Activated CD8-positive, alpha-beta memory T cell treated with anti-CD3 and anti-CD28 coated beads, Interleukin-2, amount 50 U/mL, for 48 hours (primary cell): Measurements from ENCODE around the gene ARSG.
A peak's percentile ranks its signal among the peaks of the same experiment; 100 is the strongest.

Source experiments
- DNase-seq: peaks from one replicate; pipeline ENCODE4 v3.0.0-alpha.2; 2020

The ARSG gene

GRCh38 chr17:68456339-68457167, 165.3 kb downstream of the ARSG start:
- no peak for DNase-seq

DNA sequence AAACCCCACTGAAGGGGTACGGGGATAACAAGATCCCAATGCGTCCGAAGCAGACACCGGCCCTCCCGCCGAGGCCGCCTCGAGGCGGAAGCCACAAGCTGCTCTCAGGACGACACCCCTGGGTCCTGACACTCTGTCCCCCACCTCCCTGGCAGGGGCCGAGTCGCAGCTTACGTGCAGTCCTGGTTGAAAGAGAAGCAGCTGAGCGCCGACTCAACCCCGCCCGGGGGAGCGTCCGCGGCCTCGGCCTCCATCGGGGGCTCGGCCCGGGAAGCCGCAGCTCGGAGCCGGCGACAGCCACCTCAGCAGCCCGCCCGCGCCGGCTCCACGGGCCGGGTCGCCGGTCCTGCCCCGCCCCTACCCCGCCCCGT, 165.9 kb downstream of the ARSG start, which contains the start of gene WIPI1:
Gene WIPI1, minus strand, starts transcription at position 329 of the 371 bp plus-strand sequence. Its CDS starts 75 bp downstream, at position 254.
- no peak for DNase-seq

- DNase-seq, result peak; percentile 98
Measured at GRCh38 chr17:68457539-68458259, 166.4 kb downstream of the ARSG start.

- DNase-seq, result no peak
Measured at GRCh38 chr17:68458260-68459036, 167.2 kb downstream of the ARSG start.

DNA sequence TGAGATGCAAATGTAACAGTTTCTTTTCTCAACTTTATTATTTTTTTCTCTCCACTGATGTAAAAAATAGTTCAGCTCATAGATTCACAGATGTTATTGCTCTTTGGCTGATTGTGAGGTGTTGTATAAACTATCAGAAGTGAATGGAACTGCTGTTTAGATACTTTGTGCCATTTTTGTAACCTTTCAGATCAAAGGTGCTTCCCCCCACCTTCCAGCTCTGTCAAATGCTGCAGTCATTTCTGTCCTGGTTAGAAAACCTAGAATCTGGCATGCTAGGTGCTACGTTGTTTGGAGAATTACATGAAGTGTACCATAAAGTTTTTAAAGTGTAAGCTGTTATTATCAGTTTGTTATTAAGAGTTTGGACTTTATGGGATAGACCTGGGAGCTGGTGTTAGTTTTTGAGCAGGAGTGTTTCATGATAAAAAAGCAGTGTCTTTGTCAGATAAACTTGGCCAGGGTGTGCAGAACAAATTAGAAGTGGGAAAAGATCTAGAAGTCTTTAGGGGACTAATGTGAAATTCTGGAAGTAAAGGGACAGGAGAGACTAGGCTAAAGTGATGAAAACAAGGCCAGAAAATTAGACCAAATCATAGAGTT, 167.8 kb downstream of the ARSG start:
- DNase-seq, result no peak

DNA sequence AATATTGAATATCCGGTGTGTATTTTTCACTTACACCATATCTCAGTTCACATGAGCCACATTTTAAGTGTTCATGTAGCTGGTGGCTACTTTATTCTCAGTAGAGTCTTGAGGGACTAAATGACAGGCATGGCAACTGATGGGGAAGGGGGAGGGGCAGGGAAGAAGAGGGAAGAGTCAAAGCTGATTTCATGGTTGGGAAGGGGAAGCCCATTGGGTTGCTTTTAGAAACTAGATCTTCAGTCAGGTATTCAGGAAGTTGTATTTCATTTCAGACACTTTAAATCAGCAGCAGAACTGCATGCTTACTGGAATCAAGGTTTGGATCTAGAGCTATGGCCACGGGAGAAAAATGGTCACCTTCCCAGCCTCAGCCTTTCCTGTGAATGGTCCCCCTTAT, 168.9 kb downstream of the ARSG start:
- DNase-seq, result no peak

DNA sequence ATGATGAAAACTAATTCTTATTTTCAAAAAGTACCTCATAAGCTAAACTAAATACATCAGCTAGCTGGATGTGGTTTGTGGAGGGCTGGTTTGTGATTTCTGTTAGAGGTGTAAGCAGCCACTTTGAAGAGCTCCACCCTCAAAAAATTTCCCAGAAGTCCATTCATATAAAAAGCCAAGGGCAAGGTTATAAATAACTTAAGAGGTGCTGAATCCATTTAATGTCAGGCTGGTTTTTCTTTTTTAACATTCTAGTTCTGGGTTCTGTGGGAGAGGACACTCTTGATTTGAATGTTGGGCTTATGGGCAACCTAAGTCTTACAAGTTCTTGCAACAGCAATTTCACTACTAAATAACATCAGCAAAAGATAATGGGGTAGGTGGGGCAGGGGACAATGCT, 169.4 kb downstream of the ARSG start:
- DNase-seq, result no peak

DNA sequence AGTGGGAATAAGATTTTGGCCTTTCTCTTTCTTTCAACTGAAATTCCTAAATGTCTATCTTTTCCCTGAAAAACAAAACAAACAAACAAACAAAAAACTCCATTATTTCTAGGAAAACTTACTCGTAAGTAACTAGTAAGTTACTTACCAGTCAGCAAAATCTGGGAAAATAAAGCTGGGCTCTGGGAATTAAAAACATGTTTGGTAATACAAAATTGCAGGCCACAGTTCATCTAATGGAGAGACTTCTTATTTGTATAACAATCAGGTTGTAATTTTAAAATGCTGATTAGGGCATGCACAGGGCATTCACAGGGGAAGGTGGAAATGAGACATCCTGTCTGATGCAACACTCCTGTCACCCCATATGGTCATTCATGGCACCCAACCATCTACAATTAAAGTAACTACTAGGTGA, 169.8 kb downstream of the ARSG start:
- no peak for DNase-seq

DNA sequence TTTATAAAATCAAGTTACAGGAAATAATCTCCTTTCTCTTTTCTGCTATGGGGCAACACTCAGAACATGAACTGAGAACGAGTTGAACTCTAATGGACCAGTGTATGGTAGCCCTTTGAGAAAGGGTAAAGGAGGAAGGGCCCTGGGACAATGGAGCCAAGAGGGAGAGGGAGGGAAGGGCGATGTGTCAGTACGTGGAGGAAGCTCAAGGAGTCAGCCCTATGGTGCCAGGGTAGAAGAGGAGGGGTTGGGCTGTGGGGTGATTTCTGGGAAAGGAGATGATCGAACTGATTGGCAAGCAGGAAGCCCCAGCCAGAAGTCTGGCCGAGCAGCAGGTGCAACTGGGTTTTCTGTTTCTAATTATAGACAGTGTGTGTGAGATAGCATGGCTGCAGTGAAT, 170.3 kb downstream of the ARSG start:
- DNase-seq, result peak; percentile 72

- peak; percentile 68 for DNase-seq
Measured at GRCh38 chr17:68462381-68463210, 171.3 kb downstream of the ARSG start.

GRCh38 chr17:68463211-68464019, 172.1 kb downstream of the ARSG start:
- no peak for DNase-seq

DNA sequence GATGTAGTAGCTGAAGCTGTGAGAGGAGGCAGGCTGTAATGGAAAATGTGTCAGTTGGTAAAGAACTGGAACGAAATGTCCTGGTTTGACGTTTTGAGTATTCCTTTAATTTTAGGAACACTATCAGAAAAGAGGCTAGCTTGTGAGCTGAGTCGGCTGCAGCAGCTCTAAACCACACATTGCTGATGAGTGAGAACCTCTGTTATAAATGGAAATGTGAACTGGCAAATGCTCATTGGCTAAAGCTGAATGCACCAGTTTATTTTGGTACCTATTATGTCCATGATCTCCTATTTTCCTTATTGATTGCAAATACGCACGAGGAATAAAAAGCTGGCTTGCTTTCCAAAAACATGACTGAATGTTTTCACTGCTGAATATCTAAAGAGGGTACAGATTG, 177.0 kb downstream of the ARSG start:
- DNase-seq, result no peak

DNA sequence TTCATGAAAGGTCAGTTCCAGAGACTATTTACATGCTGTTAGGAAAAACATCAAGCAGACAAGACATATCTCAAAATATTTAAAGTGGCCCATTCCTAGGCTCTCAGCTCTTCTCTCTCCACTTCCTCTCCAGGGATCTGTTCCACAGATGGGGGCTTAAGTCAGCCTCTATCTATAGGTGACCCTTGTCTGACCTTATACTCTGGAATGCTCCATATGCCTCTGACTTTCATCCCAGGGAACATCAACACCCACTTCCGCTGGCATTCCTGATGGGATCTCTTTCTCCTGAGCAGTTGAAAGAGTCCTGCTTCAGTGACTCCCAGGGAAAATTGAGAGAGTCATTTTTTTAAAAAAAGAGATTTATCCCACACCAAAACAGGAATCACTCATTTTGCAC, 177.5 kb downstream of the ARSG start:
- no peak for DNase-seq
